SKM-1 (cell line): ENCODE measurements around the gene DHRSX.
"Not testable (repeated sequence)": the region's sequence is repeated elsewhere in the genome, so short reads cannot be mapped to it uniquely, and the experiment has no call there.

ENCODE experiments used
- DNase-seq: peaks from one replicate; lab custom pipeline; 2025; ENCODE audit not compliant: unreplicated experiment; lab: John Stamatoyannopoulos, UW

Gene DHRSX

DNA sequence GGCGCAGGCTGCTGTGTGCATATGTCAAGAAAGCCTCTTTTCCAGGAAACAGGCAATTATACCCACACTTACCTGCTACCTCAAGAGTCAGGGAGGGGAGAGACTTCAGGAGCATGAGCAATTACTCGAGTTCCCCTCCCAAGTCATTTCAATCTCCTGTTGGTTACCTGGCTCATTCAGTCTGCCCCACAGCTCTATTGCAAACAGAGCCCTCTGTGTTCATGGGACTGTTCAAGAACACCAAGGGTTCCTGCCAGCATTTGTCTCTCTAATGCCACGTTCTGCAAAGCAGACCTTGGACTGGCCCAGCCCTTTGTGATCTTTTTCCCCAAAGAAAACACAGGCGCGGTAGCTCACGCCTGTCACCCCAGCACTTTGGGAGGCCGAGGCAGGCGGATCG, 274.6 kb downstream of the DHRSX start:
- DNase-seq = no peak

DNA sequence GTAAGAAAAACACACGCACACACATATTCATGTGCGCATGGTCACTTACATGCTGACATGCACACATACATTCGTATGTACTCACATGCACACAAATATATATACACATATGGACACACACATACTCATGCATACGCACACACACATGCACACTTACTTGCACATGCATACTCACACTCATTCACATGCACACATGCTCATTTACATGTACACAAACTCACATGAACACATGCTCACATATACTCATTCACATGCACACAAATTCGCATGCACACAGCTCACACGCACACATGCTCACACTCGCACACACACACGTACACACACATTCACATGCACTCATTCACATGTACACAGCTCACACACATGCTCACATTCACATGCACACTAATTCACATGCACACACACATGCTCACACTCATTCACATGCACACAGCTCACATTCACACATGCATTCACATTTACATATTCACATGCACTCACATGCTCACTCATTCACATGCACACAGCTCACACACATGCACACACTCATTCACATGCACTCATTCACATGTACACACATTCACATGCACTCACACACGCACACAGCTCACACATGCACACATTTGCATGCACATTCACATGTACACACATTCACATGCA, 276.1 kb downstream of the DHRSX start:
- DNase-seq = no peak

DNA sequence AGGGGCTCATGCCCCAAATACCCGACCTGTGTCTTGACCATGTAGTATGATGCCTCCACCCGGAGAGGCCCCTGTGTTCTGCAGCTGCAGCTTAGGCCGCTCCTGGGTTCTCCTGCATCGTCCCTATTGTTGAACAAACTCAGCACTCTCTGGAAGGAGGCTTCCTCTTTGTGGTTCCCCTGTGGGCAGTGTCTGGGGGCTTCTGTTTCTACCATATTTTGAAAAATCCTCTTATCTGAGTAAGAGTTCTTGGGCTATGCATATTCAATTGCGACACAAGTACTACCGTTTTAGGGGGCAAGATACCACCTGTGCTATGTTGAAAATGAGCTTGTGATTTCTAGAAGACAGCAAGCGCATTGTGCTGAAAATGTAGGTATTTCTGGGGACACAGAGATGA, 276.6 kb downstream of the DHRSX start:
- no peak for DNase-seq

DNA sequence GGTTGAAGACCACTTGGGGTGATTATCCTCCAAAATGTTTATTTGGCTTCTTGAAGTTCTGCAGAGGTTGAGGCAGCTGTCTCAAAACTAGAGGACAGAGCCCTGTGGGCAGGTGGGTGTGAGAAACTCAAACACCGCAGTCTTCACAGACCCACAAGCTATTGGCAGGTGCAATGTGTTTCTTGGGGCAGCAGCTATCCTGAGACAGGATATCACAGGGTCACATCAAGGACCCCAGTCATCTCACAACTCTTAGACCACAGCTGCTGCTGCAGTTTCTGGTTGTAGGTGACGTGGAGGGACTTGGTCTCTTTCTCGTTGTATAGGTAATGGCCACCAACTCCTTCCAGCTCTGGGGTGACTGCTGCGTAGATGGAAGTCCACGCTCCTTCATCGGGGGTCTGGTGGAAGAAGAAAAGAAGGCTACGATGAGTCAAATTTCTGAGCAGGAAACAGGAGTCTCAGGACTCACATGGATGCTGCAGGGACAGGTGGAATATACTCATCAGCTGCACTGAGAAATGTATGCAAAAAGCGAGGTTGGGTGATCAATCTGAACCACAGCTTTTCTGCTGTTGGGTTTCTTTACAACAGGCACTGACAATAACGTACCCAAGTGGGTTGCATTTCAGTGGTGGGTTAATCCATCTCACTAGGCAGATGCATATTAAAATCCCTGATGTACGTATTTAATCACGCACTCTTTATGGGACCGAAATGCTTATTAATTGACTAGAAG, 279.8 kb downstream of the DHRSX start:
- DNase-seq = no peak

DNA sequence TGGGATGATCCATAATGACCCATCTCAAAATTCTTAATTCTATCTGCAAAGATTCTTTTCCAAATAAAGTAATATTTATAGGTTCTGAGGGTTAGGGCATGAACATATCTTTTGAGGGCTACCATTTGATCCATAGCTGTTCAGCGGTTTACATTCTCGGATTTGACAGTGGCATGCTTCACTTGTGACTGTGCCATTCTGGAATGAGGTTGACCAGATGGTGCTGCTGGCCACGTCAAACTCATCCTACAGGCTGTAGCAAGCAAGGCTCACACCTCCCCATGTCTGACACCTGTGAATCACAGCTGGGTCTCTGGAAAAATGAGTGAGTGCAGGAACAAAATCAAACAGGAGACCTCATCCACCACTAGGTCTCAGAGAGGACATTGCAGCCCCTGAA, 280.5 kb downstream of the DHRSX start:
- no peak for DNase-seq

DNA sequence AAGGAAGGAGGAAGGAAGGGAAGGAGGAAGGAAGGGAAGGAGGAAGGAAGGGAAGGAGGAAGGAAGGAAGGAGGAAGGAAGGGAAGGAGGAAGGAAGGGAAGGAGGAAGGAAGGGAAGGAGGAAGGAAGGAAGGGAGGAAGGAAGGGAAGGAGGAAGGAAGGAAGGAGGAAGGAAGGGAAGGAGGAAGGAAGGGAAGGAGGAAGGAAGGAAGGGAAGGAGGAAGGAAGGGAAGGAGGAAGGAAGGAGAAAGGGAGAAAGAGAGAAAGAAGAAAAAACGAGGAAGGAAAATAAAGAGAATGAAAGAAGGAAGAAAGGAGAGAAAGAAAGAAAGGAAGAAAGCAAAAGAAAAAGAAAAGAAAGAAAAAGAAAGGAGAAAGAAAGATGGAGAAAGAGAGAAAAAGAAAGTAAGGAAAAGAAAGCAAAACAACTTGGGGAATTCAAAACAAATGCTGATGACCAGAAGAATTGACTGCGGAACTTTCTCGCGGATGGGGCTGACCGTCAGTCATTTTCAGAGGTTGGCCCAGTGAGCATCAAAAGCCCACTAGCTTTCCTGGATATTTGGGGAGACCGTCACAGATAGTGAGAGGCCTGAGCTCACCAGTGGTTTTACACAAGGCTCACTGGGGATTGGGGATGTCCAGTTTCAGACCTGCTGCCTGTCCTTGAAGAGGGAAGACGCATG, 286.5 kb downstream of the DHRSX start:
- DNase-seq = not testable (repeated sequence)

DNA sequence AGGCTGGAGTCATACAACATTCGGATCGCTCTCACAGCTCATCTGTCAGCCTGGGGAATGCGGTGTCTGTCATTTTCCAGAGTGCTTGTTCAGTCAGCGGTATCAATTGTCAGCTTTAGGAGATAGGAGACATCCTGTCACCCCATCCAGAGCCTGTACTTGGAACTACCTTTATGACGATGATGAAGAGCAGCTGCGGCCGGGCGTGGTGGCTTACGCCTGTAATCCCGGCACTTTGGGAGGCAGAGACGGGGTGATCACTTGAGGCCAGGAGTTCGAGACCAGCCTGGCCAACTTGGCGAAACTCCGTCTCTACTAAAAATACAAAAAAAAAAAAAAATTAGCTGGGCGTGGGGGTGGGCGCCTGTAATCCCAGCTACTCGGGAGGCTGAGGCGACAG, 289.1 kb downstream of the DHRSX start:
- not testable (repeated sequence) for DNase-seq

DNA sequence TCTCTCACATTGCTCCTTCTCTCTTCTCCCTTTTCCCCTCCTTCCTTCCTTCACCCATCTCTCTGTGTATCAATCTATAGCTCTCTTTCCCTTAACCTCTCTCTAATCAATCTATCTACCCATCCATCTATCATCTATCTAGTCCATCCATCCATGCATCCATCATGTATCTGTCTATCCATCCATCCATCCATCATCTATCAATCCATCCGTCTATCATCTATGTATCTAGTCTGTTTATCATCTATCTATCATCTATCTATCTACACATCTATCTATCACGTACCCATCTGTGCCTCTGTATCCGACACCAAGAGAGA, 307.5 kb downstream of the DHRSX start:
- no peak for DNase-seq

DNA sequence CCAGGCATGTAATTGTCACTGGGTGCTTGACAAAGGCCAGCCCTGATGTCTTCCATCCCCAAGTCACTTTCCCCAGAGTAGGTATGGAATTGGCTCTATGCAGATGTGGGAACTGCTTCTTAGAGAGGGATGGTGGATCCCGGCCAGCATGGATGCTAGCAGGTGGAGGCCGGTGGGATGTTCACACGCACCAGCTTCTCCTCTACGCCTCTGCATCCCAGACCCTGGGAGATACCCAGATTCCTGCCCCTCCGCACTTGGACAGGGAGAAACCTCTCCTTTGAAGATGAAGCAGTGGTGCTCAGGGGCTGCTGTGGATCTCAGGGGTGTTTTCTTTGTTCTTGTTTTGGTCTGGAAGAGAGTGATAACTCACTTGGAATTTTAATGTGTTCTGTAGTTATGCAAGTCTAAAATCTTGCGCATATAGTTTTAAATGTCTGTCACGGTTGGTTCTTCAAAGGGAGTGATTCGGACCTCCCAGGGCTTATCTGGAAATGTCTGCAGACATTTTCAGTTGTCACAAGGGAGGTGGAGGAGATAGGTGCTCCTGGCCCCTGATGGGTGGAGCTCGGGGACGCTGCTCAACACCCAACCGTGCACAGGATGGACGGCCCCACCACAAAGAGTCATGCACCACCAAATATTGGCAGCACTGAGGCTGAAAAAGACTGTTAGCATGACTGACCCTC, 308.0 kb downstream of the DHRSX start:
- no peak for DNase-seq

DNA sequence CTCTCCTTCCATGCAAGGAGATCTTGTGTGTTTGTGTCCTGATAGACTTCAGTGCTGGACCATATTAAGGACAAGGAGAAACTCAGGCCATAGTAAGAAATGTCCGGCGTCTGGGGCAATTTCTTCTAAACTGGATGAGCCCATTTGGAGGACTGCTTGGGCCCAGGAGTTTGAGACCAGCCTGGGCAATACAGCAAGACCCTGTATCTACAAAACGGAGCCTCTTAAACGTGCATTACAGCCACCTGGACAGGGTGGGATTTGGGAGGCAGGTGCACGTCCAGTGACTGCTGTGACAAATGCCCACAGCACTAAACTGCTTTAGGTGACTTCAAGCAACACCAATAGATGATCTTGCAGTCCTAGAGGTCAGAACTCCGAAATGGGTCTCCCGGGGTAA, 311.9 kb downstream of the DHRSX start:
- no peak for DNase-seq

DNA sequence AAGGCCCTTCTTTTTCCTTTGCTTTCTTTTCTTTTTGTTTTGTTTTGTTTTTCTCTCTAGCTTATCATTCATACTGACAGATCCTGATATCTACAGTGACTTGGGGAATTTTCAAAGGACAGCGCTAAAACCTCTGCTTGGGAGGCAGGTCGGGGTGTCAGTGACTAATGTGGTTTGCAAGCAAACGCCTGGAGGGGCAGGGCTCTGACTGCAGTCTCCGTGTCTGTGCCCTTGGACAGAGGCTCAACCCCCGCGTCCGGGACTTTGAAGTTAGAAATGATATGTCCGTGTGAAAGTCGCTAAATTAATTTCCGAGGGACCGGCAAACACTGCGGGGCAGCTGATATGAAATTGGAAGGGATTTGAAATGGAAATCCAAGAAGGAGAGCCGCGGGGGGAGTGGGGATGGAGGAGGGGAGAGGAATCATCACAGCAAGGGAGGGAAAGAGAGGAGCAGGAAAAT, 312.4 kb downstream of the DHRSX start:
- DNase-seq = no peak

DNA sequence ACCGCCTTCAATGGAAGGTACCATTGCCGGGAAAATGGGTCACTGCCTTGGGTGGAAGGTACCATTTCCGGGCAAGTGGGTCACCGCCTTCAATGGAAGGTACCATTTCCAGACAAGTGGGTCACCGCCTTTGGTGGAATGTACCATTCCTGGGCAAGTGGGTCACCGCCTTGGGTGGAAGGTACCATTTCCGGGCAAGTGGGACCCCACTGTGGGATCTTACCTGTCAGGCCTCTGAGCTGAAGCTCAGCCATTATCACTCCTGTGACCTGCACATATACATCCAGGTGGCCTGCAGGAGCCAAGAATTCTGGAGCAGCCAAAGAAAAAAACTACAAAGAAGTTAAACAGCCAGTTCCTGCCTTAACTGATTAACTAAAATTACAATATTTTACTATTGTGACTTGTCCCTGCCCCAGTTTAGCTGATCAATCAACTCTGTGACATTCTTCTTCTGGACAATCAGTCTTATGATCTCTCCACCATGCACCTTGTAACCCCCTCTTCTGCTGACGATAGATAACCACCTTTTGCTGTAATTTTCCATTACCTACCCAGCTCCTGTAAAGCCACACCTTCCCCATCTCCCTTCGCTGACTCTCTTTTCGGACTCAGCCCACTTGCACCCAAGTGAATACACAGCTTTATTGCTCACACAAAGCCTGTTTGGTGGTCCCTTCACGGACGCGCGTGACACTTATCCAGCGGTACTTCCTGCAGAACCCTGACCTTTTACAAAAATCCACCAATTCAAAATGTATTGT, 313.2 kb downstream of the DHRSX start:
- DNase-seq = no peak

DNA sequence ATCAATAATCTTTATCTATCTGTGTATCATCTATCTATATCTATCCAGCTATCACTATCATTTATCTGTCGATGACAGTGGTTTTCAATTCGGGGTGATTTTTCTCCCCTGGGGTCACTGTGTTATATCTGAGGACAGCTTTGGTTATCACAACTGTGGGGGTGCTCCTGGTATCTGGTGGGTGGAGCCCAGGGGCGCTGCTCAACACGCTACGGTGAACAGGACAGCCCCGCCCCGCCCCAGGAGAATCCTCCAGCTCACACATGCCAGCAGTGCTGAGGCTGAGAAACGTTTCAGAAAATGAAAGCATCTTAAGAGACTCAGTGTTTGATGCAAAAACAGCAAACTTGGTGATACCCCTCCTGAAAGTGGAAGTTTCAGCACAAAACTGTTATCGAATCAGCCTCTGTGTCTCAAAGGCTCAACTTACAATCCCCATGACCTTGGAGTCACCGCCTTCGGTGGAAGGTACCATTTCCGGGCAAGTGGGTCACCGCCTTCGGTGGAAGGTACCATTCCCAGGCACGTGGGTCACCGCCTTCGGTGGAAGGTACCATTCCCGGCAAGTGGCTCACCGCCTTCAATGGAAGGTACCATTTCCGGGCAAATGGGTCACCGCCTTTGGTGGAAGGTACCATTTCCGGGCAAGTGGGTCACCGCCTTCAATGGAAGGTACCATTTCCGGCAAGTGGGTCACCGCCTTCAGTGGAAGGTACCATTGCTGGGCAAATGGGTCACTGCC, 315.3 kb downstream of the DHRSX start:
- DNase-seq = no peak

DNA sequence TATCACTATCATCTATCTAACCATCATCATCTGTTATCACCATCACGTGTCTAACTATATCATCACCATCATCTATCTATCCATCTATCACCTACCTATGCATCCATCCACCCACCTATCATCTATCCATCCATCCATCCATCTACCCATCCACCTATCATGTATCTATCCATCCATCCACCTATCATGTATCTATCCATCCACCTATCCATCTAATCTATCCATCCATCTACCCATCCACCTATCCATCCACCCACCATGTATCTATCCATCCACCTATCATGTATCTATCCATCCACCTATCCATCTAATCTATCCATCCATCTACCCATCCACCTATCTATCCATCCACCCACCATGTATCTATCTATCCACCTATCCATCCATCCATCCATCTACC, 316.7 kb downstream of the DHRSX start:
- no peak for DNase-seq

DNA sequence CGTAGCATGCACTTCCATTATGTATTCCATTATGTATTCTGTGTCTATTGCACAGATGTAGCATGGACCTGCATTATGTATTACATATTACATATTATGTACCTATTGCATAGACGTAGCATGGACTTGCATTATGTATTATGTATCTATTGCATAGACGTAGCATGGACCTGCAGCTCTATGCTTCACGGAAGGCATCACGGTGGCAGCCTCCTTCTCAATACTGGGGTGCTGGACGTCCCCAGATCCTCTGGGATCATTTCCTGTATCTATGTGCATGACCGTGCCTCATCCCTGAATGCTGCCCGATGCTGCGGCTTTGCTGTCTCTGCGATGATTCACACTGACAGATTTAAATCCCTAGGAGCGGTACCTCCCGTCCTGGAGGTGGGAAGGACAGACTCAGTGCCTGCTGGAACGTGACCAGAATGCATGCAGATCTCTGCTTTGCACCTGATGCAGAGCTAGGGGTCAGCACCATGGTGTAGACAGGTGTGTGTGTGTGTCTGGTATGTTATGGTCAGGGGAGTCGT, 317.5 kb downstream of the DHRSX start:
- no peak for DNase-seq

DNA sequence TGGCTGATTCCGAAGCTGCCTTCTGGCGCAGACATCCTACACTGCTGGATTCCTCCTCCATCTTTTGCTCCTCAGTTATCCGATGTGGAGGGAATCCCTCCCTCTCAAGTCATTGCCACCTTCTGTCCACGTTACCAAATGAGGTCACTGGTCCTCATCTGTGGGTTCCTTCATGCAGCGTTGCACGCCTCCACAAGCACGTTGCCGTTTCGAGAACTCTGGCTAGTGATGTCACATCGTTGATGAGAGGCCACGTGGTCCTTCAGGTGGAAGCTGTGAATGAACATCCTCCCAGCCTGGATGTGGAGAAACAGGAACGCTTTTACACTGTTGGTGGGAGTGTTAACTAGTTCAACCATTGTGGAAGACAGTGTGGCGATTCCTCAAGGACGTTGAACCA, 323.2 kb downstream of the DHRSX start:
- no peak for DNase-seq

DNA sequence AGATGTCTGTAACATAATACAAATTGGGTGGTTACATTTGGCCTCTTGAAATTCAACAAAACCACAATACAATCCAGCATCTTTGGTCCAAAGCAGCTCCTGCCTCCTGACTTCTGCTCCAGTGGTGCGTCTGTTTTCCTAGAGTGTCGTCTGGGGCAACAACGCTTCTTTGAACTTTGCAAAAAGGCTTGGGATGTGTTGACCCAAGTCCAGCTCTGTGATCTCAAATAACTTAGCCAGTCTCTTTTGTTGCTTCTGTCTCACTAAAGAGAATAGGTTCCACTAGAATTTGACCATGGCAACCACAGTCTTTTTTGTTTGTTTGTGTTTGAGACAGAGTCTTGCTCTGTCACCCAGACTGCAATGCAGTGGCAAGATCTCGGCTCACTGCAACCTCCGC, 324.0 kb downstream of the DHRSX start:
- DNase-seq = no peak

DNA sequence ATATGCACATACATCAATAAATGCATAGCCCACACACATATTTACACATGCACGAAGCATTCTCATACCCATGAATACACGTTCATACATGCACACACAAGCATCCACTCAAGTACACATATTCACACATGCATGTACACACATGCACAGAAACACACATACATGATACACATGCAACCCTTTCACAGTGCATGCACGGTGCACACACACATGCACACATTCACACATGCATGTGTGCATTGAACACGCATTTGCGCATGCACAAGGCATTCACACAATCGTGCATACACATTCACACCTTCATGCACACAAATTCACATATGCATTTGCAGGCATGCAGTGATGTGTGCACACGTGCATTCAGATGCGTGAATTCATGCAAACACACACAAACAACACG, 324.5 kb downstream of the DHRSX start:
- no peak for DNase-seq

DNA sequence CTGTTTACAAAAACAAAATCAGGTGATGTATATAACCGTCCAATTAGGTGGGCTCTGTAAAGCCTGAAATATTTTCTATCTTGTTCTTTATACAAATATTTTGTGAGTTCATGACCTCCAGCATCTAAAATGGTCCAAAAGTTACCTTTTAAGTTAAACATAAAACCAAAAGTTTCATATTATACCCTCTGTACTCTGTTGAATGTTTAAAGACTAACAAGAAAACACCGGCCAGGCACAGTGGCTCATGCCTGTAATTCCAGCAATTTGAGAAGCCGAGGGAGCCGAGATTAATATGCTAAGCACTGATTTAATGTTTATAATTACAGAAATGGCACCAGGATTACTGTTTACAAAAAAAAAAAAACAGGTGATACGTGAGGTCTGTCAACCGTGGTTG, 328.4 kb downstream of the DHRSX start:
- DNase-seq = no peak
